ENCODE results near the gene ATP5PD. TPM values are rescaled to one million over a fixed set of nuclear protein-coding genes. Genes with fewer than 3 reads are reported as not detected.
"Not testable (repeated sequence)": the region's sequence is repeated elsewhere in the genome, so short reads cannot be mapped to it uniquely, and the experiment has no call there.

ATP5PD gene
- total RNA-seq, 1 donor: 513 TPM

GRCh38 chr17:75031972-75032719 is 14.6 kb downstream of the ATP5PD start:
- peak; percentile 83 for DNase-seq (ENCODE audit: low read depth)
- peak overlapping the region; percentile 84 for H3K4me3 ChIP-seq (ENCODE audit: low read depth, low read length)

GRCh38 chr17:75030161-75030560 is 16.6 kb downstream of the ATP5PD start:
- no peak for TF ChIP-seq CTCF (IDR thresholded peaks at IDR 0.05; ENCODE audit: insufficient read depth, low read length)
- H3K4me3 ChIP-seq (ENCODE audit: low read depth, low read length): no peak overlapping the region
- no peak for DNase-seq (ENCODE audit: low read depth)

More at GRCh38 chr17:75031972-75032719, 14.6 kb downstream of the ATP5PD start:
- no peak for TF ChIP-seq CTCF (IDR thresholded peaks at IDR 0.05; ENCODE audit: insufficient read depth, low read length)

- DNase-seq (ENCODE audit: low read depth); H3K4me3 ChIP-seq (ENCODE audit: low read depth, low read length): not testable (repeated sequence)
These were observed 20.1 kb downstream of the ATP5PD start for GRCh38 chr17:75026650-75027049.

- not testable (repeated sequence) for DNase-seq (ENCODE audit: low read depth); H3K4me3 ChIP-seq (ENCODE audit: low read depth, low read length)
These were observed 21.4 kb downstream of the ATP5PD start for GRCh38 chr17:75025398-75025734.

GRCh38 chr17:75024686-75025397 is 21.9 kb downstream of the ATP5PD start:
- DNase-seq (ENCODE audit: low read depth): no peak
- no peak for TF ChIP-seq CTCF (IDR thresholded peaks at IDR 0.05; ENCODE audit: insufficient read depth, low read length)
- no peak overlapping the region for H3K4me3 ChIP-seq (ENCODE audit: low read depth, low read length)

GRCh38 chr17:75020331-75021110 is 26.2 kb downstream of the ATP5PD start:
- DNase-seq (ENCODE audit: low read depth): no peak
- TF ChIP-seq CTCF (IDR thresholded peaks at IDR 0.05; ENCODE audit: insufficient read depth, low read length): no peak
- no peak overlapping the region for H3K4me3 ChIP-seq (ENCODE audit: low read depth, low read length)

- H3K4me3 ChIP-seq (ENCODE audit: low read depth, low read length): no peak overlapping the region
- TF ChIP-seq CTCF (IDR thresholded peaks at IDR 0.05; ENCODE audit: insufficient read depth, low read length): no peak
- DNase-seq (ENCODE audit: low read depth): no peak
These were observed 27.1 kb downstream of the ATP5PD start for GRCh38 chr17:75019710-75020109.

All from fibroblast of the aortic adventitia (primary cell).